Type B pancreatic cell (in vitro differentiated cells): Measurements from ENCODE around the gene SAMD14. TPM values are rescaled to one million over a fixed set of nuclear protein-coding genes. Genes with fewer than 3 reads are reported as not detected.

ENCODE experiments used
- DNase-seq: peaks from one replicate; pipeline ENCODE4 v3.0.0; 2021; ENCODE audit warnings: mixed read lengths; ENCODE audit not compliant: unreplicated experiment; ENCODE audit errors: extremely low spot score
- H3K27ac Mint-ChIP-seq: 2 replicates; pipeline ENCODE4 v1.8.0; 2021; ENCODE audit warnings: mild to moderate bottlenecking, mixed read lengths
- H3K27me3 Mint-ChIP-seq: 2 replicates; pipeline ENCODE4 v1.8.0; 2021; ENCODE audit warnings: mixed read lengths
- H3K36me3 Mint-ChIP-seq: 2 replicates; pipeline ENCODE4 v1.8.0; 2021; ENCODE audit warnings: mixed read lengths
- H3K4me1 Mint-ChIP-seq: one replicate; pipeline ENCODE4 v1.8.0; 2021; ENCODE audit warnings: mixed read lengths; ENCODE audit not compliant: unreplicated experiment
- H3K4me3 Mint-ChIP-seq: 2 replicates; pipeline ENCODE4 v1.8.0; 2021; ENCODE audit warnings: mild to moderate bottlenecking, mixed read lengths
- H3K9me3 Mint-ChIP-seq: 2 replicates; pipeline ENCODE4 v1.8.0; 2021; ENCODE audit warnings: mixed read lengths
- CTCF ChIP-seq: fragments of 200-600 bp; sonication (generic); conservative IDR thresholded peaks from 2 replicates; pipeline ENCODE4 v1.5.0; 2021; ENCODE audit warnings: antibody characterized with exemption, mild to moderate bottlenecking
- total RNA-seq: library from RNA; stranded (reverse); gene quantifications from 2 replicates; pipeline ENCODE4 v1.2.1, GENCODE V29; 2021; ENCODE audit warnings: low replicate concordance

Gene SAMD14
- total RNA-seq, 1 donor from 2014 or later: 14.1 TPM

DNA sequence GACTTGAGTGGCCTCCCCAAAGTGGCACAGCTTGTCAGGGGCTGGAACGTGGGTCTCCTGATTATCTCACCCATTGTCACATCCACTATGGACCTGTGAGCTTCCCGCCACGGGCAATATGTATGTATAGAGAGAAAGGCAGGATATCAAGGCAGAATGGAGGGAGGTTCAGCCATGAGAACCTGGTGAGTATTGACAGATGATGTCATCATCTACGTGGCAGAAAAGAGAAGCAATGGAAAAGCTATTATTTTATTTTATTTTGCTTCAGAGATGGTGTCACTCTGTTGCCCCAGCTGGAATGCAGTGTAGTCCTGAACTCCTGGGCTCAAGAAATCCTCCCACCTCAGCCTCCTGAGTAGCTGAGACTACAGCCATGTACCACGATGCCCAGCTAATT is 48.2 kb downstream of the SAMD14 start:
- TF ChIP-seq CTCF: no peak
- no peak for DNase-seq
- no peaks in the 10 kb centered on the region for H3K36me3 Mint-ChIP-seq
- H3K27ac Mint-ChIP-seq: no peak overlapping the region
- H3K4me1 Mint-ChIP-seq: no peaks in the 10 kb centered on the region
- H3K9me3 Mint-ChIP-seq: no peaks in the 10 kb centered on the region
- H3K27me3 Mint-ChIP-seq: no peaks in the 10 kb centered on the region
- no peak overlapping the region for H3K4me3 Mint-ChIP-seq

GRCh38 chr17:50080827-50081226 is 49.1 kb downstream of the SAMD14 start:
- DNase-seq: no peak
- no peaks in the 10 kb centered on the region for H3K36me3 Mint-ChIP-seq
- no peaks in the 10 kb centered on the region for H3K4me1 Mint-ChIP-seq
- H3K27me3 Mint-ChIP-seq: peaks cover under 1% of the 10 kb centered on the region
- no peak for TF ChIP-seq CTCF
- H3K27ac Mint-ChIP-seq: no peak overlapping the region
- no peak overlapping the region for H3K4me3 Mint-ChIP-seq
- no peaks in the 10 kb centered on the region for H3K9me3 Mint-ChIP-seq

DNA sequence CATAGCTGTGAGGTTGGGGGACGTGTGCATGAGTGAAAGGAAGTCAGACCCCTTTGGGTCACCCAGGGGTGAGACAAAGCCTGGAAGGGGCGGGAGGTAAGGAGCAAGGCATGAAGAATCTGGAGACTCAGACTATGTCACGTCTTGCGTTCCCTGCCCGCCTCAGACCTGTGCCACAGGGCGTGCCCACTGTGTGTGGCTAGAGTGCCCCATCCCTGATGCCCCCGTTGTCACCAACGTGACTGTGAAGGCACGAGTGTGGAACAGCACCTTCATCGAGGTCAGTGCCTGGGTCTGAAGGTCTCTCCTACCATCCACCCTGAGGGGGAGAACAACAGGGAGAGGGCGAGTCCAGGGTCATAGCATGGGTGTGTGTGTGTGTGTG is 49.9 kb downstream of the SAMD14 start:
- no peak overlapping the region for H3K27ac Mint-ChIP-seq
- H3K36me3 Mint-ChIP-seq: no peaks in the 10 kb centered on the region
- no peaks in the 10 kb centered on the region for H3K9me3 Mint-ChIP-seq
- DNase-seq: no peak
- H3K27me3 Mint-ChIP-seq: peaks cover 3% of the 10 kb centered on the region
- H3K4me1 Mint-ChIP-seq: no peaks in the 10 kb centered on the region
- no peak for TF ChIP-seq CTCF
- no peak overlapping the region for H3K4me3 Mint-ChIP-seq

DNA sequence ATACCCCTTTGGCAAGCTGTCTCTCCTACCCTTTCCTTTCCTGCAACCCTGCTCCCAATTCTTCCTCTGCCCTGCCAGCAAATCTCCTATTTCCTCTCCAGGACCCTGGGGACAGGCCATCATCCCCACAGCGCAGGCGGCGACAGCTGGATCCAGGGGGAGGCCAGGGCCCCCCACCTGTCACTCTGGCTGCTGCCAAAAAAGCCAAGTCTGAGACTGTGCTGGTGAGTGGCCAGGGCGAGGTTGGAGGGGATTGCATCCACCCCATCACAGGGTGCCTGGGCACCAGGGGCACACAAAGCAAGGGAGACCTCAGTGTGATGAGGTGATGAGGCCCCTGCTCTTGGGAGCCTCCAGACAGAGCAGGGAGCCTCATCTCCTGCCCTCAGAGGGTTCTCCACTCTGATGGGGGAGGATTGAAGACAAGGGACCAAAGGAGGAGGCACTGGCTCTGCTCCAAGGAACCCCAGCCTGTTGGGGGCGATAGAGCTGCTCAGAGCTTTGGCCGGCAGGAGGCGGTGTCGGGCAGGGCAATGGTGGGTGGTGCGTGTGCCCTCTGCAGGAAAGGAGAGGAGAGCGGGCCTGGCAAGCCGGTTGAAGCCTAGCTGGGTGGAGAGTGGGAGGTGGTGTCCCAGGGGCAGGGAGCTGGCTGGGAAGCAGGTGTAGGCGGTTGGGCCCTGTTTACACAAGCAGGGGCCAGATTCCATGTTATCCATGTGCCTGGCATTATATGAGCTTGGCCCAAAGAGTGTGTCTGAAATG is 50.4 kb downstream of the SAMD14 start:
- H3K4me1 Mint-ChIP-seq: peaks cover under 1% of the 10 kb centered on the region
- peak; percentile 35 for TF ChIP-seq CTCF
- peaks cover under 1% of the 10 kb centered on the region for H3K36me3 Mint-ChIP-seq
- no peaks in the 10 kb centered on the region for H3K9me3 Mint-ChIP-seq
- DNase-seq: no peak
- H3K4me3 Mint-ChIP-seq: no peak overlapping the region
- H3K27ac Mint-ChIP-seq: no peak overlapping the region
- peaks cover 3% of the 10 kb centered on the region for H3K27me3 Mint-ChIP-seq

- H3K9me3 Mint-ChIP-seq: no peaks in the 10 kb centered on the region
- peaks cover 4% of the 10 kb centered on the region for H3K4me1 Mint-ChIP-seq
- no peak overlapping the region for H3K4me3 Mint-ChIP-seq
- H3K36me3 Mint-ChIP-seq: peaks cover 5% of the 10 kb centered on the region
- no peak for TF ChIP-seq CTCF
- H3K27ac Mint-ChIP-seq: no peak overlapping the region
- H3K27me3 Mint-ChIP-seq: peaks cover 3% of the 10 kb centered on the region
- no peak for DNase-seq
Observed at GRCh38 chr17:50078430-50078829, 51.5 kb downstream of the SAMD14 start.
